HEK293 (cell line): ENCODE results near the gene BCL6.

ENCODE experiments used
- CTCF ChIA-PET: fragments of 350-600 bp; formaldehyde crosslinking; extraction: SDS; loops from one replicate; lab custom pipeline; 2021; ENCODE audit warnings: antibody characterized with exemption; lab: Yijun Ruan, JAX
- POLR2A ChIA-PET: fragments of 300-600 bp; formaldehyde crosslinking; extraction: SDS; loops from one replicate; lab custom pipeline; 2020; ENCODE audit warnings: antibody characterized with exemption, inconsistent platforms; lab: Yijun Ruan, JAX
- H3K27ac ChIP-seq: fragments of 200-500 bp; sonication (Bioruptor generic); 2 replicates; pipeline ENCODE4 v1.5.1; 2014; ENCODE audit warnings: low read depth, low read length, control low read depth, inconsistent platforms; ENCODE audit errors: extremely low read depth
- H3K36me3 ChIP-seq, 2 experiments: fragments of 200-500 bp in 1 of 2; sonication (Bioruptor generic) in 1 of 2; 1 replicate in 1 of 2; 2 replicates in 1 of 2; pipeline ENCODE4 v1.5.1; 2014 to 2017; ENCODE audit warnings: inconsistent platforms in 2 of 2, low read length in 2 of 2; ENCODE audit not compliant: control insufficient read depth in 2 of 2, insufficient read depth in 1 of 2
- H3K4me1 ChIP-seq: fragments of 200-500 bp; sonication (Bioruptor generic); 2 replicates; pipeline ENCODE4 v1.5.1; 2014; ENCODE audit warnings: mild to moderate bottlenecking, low read length, inconsistent platforms; ENCODE audit not compliant: control insufficient read depth, insufficient read depth
- H3K4me3 ChIP-seq: 2 replicates; pipeline ENCODE4 v1.5.1; 2011; ENCODE audit warnings: low read depth, mild to moderate bottlenecking, control low read depth, low read length, moderate library complexity
- H3K9me3 ChIP-seq: fragments of 200-500 bp; sonication (Bioruptor generic); 2 replicates; pipeline ENCODE4 v1.5.1; 2014; ENCODE audit warnings: low read depth, low read length, inconsistent platforms; ENCODE audit not compliant: control insufficient read depth, insufficient read depth
- BCL11A ChIP-seq: fragments of 450-650 bp; formaldehyde crosslinking; IDR thresholded peaks from 2 replicates; pipeline ENCODE4 v1.5.1; 2016; ENCODE audit warnings: low read depth, missing biosample characterization, missing genetic modification characterization
- GLI2 ChIP-seq: fragments of 450-650 bp; formaldehyde crosslinking; IDR thresholded peaks from 2 replicates; pipeline ENCODE4; 2017; ENCODE audit warnings: missing biosample characterization, missing genetic modification characterization, low read depth, borderline replicate concordance
- GLIS1 ChIP-seq: fragments of 450-650 bp; formaldehyde crosslinking; IDR thresholded peaks from 2 replicates; pipeline ENCODE4 v1.5.1; 2016; ENCODE audit warnings: missing biosample characterization, missing genetic modification characterization
- HOXD13 ChIP-seq: sonication (generic); formaldehyde crosslinking; IDR thresholded peaks from 2 replicates; pipeline ENCODE4 v1.8.0; 2022; ENCODE audit warnings: missing genetic modification reagents, borderline replicate concordance
- RBAK ChIP-seq: fragments of 450-650 bp; formaldehyde crosslinking; IDR thresholded peaks from 2 replicates; pipeline ENCODE4 v1.5.1; 2016; ENCODE audit warnings: missing biosample characterization, missing genetic modification characterization
- SCRT2 ChIP-seq: fragments of 450-650 bp; formaldehyde crosslinking; IDR thresholded peaks from 2 replicates; pipeline ENCODE4 v1.5.1; 2016; ENCODE audit warnings: missing biosample characterization, missing genetic modification characterization
- TRIM28 ChIP-seq: IDR thresholded peaks from 2 replicates; pipeline ENCODE4 v1.6.1; 2011; ENCODE audit warnings: low read length, control low read depth, borderline replicate concordance
- ZBTB26 ChIP-seq: fragments of 450-650 bp; formaldehyde crosslinking; optimal IDR thresholded peaks from 2 replicates; pipeline ENCODE3; 2016; ENCODE audit warnings: missing biosample characterization, mild to moderate bottlenecking, missing genetic modification characterization
- ZFHX2 ChIP-seq: fragments of 450-650 bp; formaldehyde crosslinking; conservative IDR thresholded peaks from 2 replicates; pipeline ENCODE4 v1.5.1; 2016; ENCODE audit warnings: missing biosample characterization, missing genetic modification characterization
- ZNF140 ChIP-seq: fragments of 450-650 bp; formaldehyde crosslinking; IDR thresholded peaks from 2 replicates; pipeline ENCODE4 v1.5.1; 2016; ENCODE audit warnings: missing biosample characterization, missing genetic modification characterization
- ZNF174 ChIP-seq: fragments of 450-650 bp; formaldehyde crosslinking; IDR thresholded peaks from 2 replicates; pipeline ENCODE4 v1.5.0; 2017; ENCODE audit warnings: missing biosample characterization, mild to moderate bottlenecking, missing genetic modification characterization
- ZNF404 ChIP-seq: fragments of 450-650 bp; formaldehyde crosslinking; IDR thresholded peaks from 2 replicates; pipeline ENCODE4 v1.5.1; 2017; ENCODE audit warnings: missing biosample characterization, missing genetic modification characterization
- ZNF423 ChIP-seq: fragments of 450-650 bp; formaldehyde crosslinking; IDR thresholded peaks from 2 replicates; pipeline ENCODE4 v1.5.1; 2016; ENCODE audit warnings: missing biosample characterization, missing genetic modification characterization
- ZNF449 ChIP-seq: fragments of 450-650 bp; formaldehyde crosslinking; IDR thresholded peaks from 2 replicates; pipeline ENCODE4 v1.5.1; 2017; ENCODE audit warnings: missing biosample characterization, mild to moderate bottlenecking, missing genetic modification characterization, moderate library complexity
- ZNF48 ChIP-seq: fragments of 450-650 bp; formaldehyde crosslinking; IDR thresholded peaks from 2 replicates; pipeline ENCODE4 v1.5.1; 2016; ENCODE audit warnings: missing biosample characterization, missing genetic modification characterization
- ZNF488 ChIP-seq: fragments of 450-650 bp; formaldehyde crosslinking; IDR thresholded peaks from 2 replicates; pipeline ENCODE4 v1.5.1; 2016; ENCODE audit warnings: missing biosample characterization, missing genetic modification characterization
- ZNF513 ChIP-seq: fragments of 450-650 bp; IDR thresholded peaks from 2 replicates; pipeline ENCODE4 v1.5.1; 2018; ENCODE audit warnings: missing biosample characterization, missing genetic modification characterization
- ZNF518A ChIP-seq: fragments of 450-650 bp; formaldehyde crosslinking; conservative IDR thresholded peaks from 2 replicates; pipeline ENCODE4 v1.5.1; 2016; ENCODE audit warnings: low read depth, missing biosample characterization, missing genetic modification characterization
- ZNF549 ChIP-seq: fragments of 450-650 bp; IDR thresholded peaks from 2 replicates; pipeline ENCODE4 v1.5.1; 2018; ENCODE audit warnings: missing biosample characterization, missing genetic modification characterization, mild to moderate bottlenecking, inconsistent platforms, moderate library complexity
- ZNF555 ChIP-seq: fragments of 450-650 bp; formaldehyde crosslinking; conservative IDR thresholded peaks from 2 replicates; pipeline ENCODE4 v1.5.1; 2017; ENCODE audit warnings: missing biosample characterization, mild to moderate bottlenecking, missing genetic modification characterization, inconsistent platforms
- ZNF558 ChIP-seq: fragments of 450-650 bp; formaldehyde crosslinking; IDR thresholded peaks from 2 replicates; pipeline ENCODE4 v1.5.1; 2016; ENCODE audit warnings: missing biosample characterization, missing genetic modification characterization
- ZNF621 ChIP-seq: fragments of 450-650 bp; formaldehyde crosslinking; IDR thresholded peaks from 2 replicates; pipeline ENCODE4 v1.5.1; 2017; ENCODE audit warnings: missing biosample characterization, missing genetic modification characterization
- ZNF701 ChIP-seq: fragments of 450-650 bp; formaldehyde crosslinking; IDR thresholded peaks from 2 replicates; pipeline ENCODE4 v1.5.1; 2016; ENCODE audit warnings: missing biosample characterization, missing genetic modification characterization
- TF ChIP-seq, protein P1 (sequence below): fragments of 450-650 bp; formaldehyde crosslinking; IDR thresholded peaks from 2 replicates; pipeline ENCODE4 v1.5.1; 2016; ENCODE audit warnings: missing biosample characterization, missing genetic modification characterization

BCL6 gene

DNA sequence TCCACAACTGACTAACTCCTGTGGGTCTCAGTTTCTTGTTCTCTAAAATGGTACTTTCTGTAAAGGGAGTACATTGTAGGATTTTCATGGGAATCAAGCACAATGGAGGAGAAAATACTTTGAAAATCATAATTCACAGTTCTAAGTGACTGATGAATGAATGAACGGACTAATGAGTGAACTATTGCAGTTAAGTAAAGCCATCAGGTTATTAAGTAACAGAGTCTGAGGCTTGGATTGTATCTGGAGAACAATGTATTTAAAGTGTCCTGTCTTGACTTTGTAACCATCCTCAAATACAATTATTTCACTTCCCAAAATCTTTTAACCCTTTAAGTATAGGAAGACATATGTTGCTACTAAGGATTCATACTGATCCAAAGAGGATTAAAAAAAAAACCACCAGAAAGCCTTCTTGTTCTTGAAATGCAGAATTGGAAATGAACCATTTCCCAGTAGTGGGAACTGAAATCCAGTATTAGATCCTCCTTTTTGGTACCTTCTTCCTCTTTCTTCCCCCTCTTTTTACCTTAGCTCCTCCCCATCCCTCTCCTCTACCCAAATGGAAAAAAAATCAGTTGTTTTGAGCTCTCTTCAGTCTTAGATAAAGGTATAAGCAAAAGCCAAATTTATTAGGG lies 13.2 kb upstream of the BCL6 start:
- no peak for TF ChIP-seq ZNF549 (tag by site-specific recombination)
- no peak for TF ChIP-seq ZFHX2 (tag by site-specific recombination)
- TF ChIP-seq ZNF140 (tag by site-specific recombination), result no peak
- no peak for TF ChIP-seq GLIS1
- no peak for TF ChIP-seq ZNF555 (tag by site-specific recombination)
- TF ChIP-seq ZNF423 (tag by site-specific recombination), result no peak
- no peak for TF ChIP-seq ZNF404
- no peak for TF ChIP-seq SCRT2 (tag by site-specific recombination)
- no peak for TF ChIP-seq ZNF449
- TF ChIP-seq ZNF48, result no peak
- TF ChIP-seq RBAK (tag by site-specific recombination), result no peak
- TF ChIP-seq ZBTB26 (tag by site-specific recombination), result no peak
- TF ChIP-seq ZNF558 (tag by site-specific recombination), result no peak
- TF ChIP-seq GLI2 (tag by site-specific recombination), result no peak
- no peak for TF ChIP-seq ZNF513 (tag by site-specific recombination)
- no peak for TF ChIP-seq TRIM28
- no peak for TF ChIP-seq HOXD13 (CRISPR knock-in tag)
- TF ChIP-seq ZNF621 (tag by site-specific recombination), result no peak
- Histone ChIP-seq H3K36me3 (no peaks in the 10 kb centered on the region), H3K27ac (no peak overlapping the region), H3K4me1 (no peaks in the 10 kb centered on the region), H3K9me3 (no peaks in the 10 kb centered on the region), H3K4me3 (no peak overlapping the region)
- ChIA-PET CTCF (interaction anchor here (1.2 kb wide), 2 partner anchors 11 to 17 kb away, joined by 7 to 8 read pairs; no protein-coding TSS in a partner anchor), POLR2A (no interaction called here)

DNA sequence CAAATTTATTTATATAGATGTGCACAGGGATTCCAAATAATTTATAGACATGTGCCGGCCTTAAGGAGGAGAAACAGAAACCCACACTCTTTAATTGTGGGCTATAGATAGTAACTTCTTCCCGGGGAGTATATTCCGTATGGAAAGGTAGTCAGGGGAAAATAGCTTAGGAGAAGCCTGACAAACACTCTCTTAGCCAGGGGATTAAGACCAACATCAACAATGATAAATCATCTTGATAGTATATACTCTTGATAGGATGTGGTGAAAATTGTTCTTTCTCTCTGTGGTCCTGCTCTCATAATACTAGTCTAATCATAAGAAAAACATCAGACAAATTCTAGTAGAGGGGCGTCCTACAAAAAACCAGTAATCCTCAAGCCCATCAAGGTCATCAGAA lies 8.2 kb upstream of the BCL6 start:
- H3K9me3 ChIP-seq, result no peaks in the 10 kb centered on the region
- no peaks in the 10 kb centered on the region for H3K36me3 ChIP-seq
- ChIA-PET POLR2A (no interaction called here), CTCF (interaction anchor here (0.6 kb wide), 1 partner anchor 102 kb away, joined by 4 read pairs; no protein-coding TSS in a partner anchor)
- H3K4me1 ChIP-seq, result no peaks in the 10 kb centered on the region
- no peak overlapping the region for H3K4me3 ChIP-seq
- H3K27ac ChIP-seq, result no peak overlapping the region
- no peak for TF ChIP-seq ZNF701 (tag by site-specific recombination)
- no peak for TF ChIP-seq ZNF174 (tag by site-specific recombination)
- TF ChIP-seq, protein P1, sequence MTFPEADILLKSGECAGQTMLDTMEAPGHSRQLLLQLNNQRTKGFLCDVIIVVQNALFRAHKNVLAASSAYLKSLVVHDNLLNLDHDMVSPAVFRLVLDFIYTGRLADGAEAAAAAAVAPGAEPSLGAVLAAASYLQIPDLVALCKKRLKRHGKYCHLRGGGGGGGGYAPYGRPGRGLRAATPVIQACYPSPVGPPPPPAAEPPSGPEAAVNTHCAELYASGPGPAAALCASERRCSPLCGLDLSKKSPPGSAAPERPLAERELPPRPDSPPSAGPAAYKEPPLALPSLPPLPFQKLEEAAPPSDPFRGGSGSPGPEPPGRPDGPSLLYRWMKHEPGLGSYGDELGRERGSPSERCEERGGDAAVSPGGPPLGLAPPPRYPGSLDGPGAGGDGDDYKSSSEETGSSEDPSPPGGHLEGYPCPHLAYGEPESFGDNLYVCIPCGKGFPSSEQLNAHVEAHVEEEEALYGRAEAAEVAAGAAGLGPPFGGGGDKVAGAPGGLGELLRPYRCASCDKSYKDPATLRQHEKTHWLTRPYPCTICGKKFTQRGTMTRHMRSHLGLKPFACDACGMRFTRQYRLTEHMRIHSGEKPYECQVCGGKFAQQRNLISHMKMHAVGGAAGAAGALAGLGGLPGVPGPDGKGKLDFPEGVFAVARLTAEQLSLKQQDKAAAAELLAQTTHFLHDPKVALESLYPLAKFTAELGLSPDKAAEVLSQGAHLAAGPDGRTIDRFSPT (tag by site-specific recombination), result no peak
- TF ChIP-seq BCL11A, result no peak
- no peak for TF ChIP-seq ZNF488 (tag by site-specific recombination)
- TF ChIP-seq ZNF518A (tag by site-specific recombination), result no peak
